NCI-H2029 (cell line): ENCODE measurements around the gene NEK7.

Source experiments
- DNase-seq: peaks from one replicate; lab custom pipeline; 2025; lab: John Stamatoyannopoulos, UW

NEK7 gene

GRCh38 chr1:198255784-198256183, 99.0 kb downstream of the NEK7 start:
- no peak for DNase-seq

GRCh38 chr1:198258491-198258890, 101.7 kb downstream of the NEK7 start:
- DNase-seq = no peak

GRCh38 chr1:198259333-198260074, 102.7 kb downstream of the NEK7 start:
- DNase-seq = no peak

- no peak for DNase-seq
Measured at GRCh38 chr1:198261886-198262285, 105.1 kb downstream of the NEK7 start.

GRCh38 chr1:198263186-198263585, 106.4 kb downstream of the NEK7 start:
- DNase-seq = no peak

GRCh38 chr1:198264282-198264681, 107.5 kb downstream of the NEK7 start:
- DNase-seq = no peak

GRCh38 chr1:198265073-198265661, 108.4 kb downstream of the NEK7 start:
- no peak for DNase-seq

GRCh38 chr1:198267056-198267455, 110.3 kb downstream of the NEK7 start:
- DNase-seq = no peak

GRCh38 chr1:198267921-198268320, 111.1 kb downstream of the NEK7 start:
- no peak for DNase-seq

- no peak for DNase-seq
Measured at GRCh38 chr1:198268784-198269645, 112.2 kb downstream of the NEK7 start.

GRCh38 chr1:198269646-198269940, 112.8 kb downstream of the NEK7 start:
- DNase-seq = no peak

- no peak for DNase-seq
Measured at GRCh38 chr1:198270273-198270828, 113.6 kb downstream of the NEK7 start.

GRCh38 chr1:198271467-198271866, 114.7 kb downstream of the NEK7 start:
- no peak for DNase-seq

- no peak for DNase-seq
Measured at GRCh38 chr1:198272492-198272891, 115.7 kb downstream of the NEK7 start.

GRCh38 chr1:198273748-198274295, 117.0 kb downstream of the NEK7 start:
- DNase-seq = no peak

GRCh38 chr1:198275597-198275996, 118.8 kb downstream of the NEK7 start:
- no peak for DNase-seq

GRCh38 chr1:198276241-198276640, 119.4 kb downstream of the NEK7 start:
- no peak for DNase-seq

- no peak for DNase-seq
Measured at GRCh38 chr1:198278943-198279342, 122.1 kb downstream of the NEK7 start.

GRCh38 chr1:198280080-198280479, 123.3 kb downstream of the NEK7 start:
- no peak for DNase-seq

- DNase-seq = no peak
Measured at GRCh38 chr1:198281911-198282310, 125.1 kb downstream of the NEK7 start.

GRCh38 chr1:198283222-198283621, 126.4 kb downstream of the NEK7 start:
- DNase-seq = no peak

GRCh38 chr1:198287916-198288315, 131.1 kb downstream of the NEK7 start:
- DNase-seq = no peak
